GM23248 (cell line): ENCODE results near the gene TRPM4. TPM values are rescaled to one million over a fixed set of nuclear protein-coding genes. Genes with fewer than 3 reads are reported as not detected.

Source experiments
- DNase-seq: peaks from one replicate; pipeline ENCODE4 v3.0.0-alpha.2; 2015
- H2AFZ ChIP-seq: fragments of 200-600 bp; sonication (generic); 2 replicates; pipeline ENCODE4 v1.6.1; 2016; ENCODE audit warnings: antibody characterized with exemption
- H3F3A ChIP-seq: fragments of 200-600 bp; sonication (generic); 2 replicates; pipeline ENCODE4 v1.6.1; 2016; ENCODE audit warnings: mild to moderate bottlenecking, antibody characterized with exemption, mixed run types; ENCODE audit not compliant: insufficient read depth
- H3K27ac ChIP-seq: fragments of 200-600 bp; sonication (generic); 2 replicates; pipeline ENCODE4 v1.5.1; 2016; ENCODE audit warnings: mild to moderate bottlenecking
- H3K27me3 ChIP-seq: fragments of 200-600 bp; sonication (generic); replicated peaks from 2 replicates; pipeline ENCODE4 v1.6.1; 2016; ENCODE audit warnings: mild to moderate bottlenecking; ENCODE audit not compliant: insufficient read depth
- H3K36me3 ChIP-seq: fragments of 200-600 bp; sonication (generic); 2 replicates; pipeline ENCODE4 v1.6.1; 2016; ENCODE audit warnings: low read depth, mild to moderate bottlenecking
- H3K4me1 ChIP-seq: fragments of 200-600 bp; sonication (generic); 2 replicates; pipeline ENCODE4 v1.6.1; 2016; ENCODE audit warnings: mild to moderate bottlenecking; ENCODE audit not compliant: insufficient read depth
- H3K4me2 ChIP-seq: fragments of 200-600 bp; sonication (generic); one replicate; pipeline ENCODE4 v1.6.1; 2016; ENCODE audit warnings: mild to moderate bottlenecking; ENCODE audit not compliant: unreplicated experiment
- H3K4me3 ChIP-seq: fragments of 200-600 bp; sonication (generic); 2 replicates; pipeline ENCODE4 v1.5.1; 2016; ENCODE audit warnings: mild to moderate bottlenecking
- H3K79me2 ChIP-seq: fragments of 200-600 bp; sonication (generic); 2 replicates; pipeline ENCODE4 v1.6.1; 2016; ENCODE audit warnings: mild to moderate bottlenecking; ENCODE audit not compliant: insufficient read depth
- H3K9ac ChIP-seq: fragments of 200-600 bp; sonication (generic); 2 replicates; pipeline ENCODE4 v1.6.1; 2016; ENCODE audit warnings: mild to moderate bottlenecking
- H3K9me2 ChIP-seq: fragments of 200-600 bp; sonication (generic); 2 replicates; pipeline ENCODE4 v1.6.1; 2016; ENCODE audit warnings: mixed run types, mild to moderate bottlenecking, moderate library complexity; ENCODE audit not compliant: insufficient read depth
- H3K9me3 ChIP-seq: fragments of 200-600 bp; sonication (generic); one replicate; pipeline ENCODE4 v1.6.1; 2017; ENCODE audit warnings: low read depth
- H4K20me1 ChIP-seq: fragments of 200-600 bp; sonication (generic); 2 replicates; pipeline ENCODE4 v1.6.0; 2016; ENCODE audit not compliant: insufficient read depth
- EZH2 ChIP-seq: fragments of 200-600 bp; sonication (generic); IDR thresholded peaks from 2 replicates; pipeline ENCODE4 v1.6.1; 2018; ENCODE audit warnings: antibody characterized with exemption, mild to moderate bottlenecking; ENCODE audit not compliant: insufficient read depth, poor library complexity, severe bottlenecking
- EZH2phosphoT487 ChIP-seq: fragments of 200-600 bp; sonication (generic); IDR thresholded peaks from 2 replicates; pipeline ENCODE4 v1.6.1; 2018; ENCODE audit warnings: antibody characterized with exemption, moderate library complexity, mild to moderate bottlenecking, low read depth; ENCODE audit not compliant: insufficient read depth
- WGBS, 2 experiments: methylation state at CpG; one replicate each; pipeline ENCODE4 v1.1.6; 2015 to 2017; ENCODE audit warnings: low lambda C conversion rate in 2 of 2, low coverage in 1 of 2; ENCODE audit errors: missing lambda C conversion rate in 2 of 2; 5-methylcytosine and 5-hydroxymethylcytosine counted together
- in situ Hi-C: fragments of 300-500 bp; cut with MboI; formaldehyde crosslinking; loops from 2 replicates; pipeline ENCODE4 v1.15.0; 2020
- polyA plus RNA-seq: library from polyadenylated mRNA; unstranded; fragments of >200 nt; fragmentation: Nextera tagmentation; extraction: Ambion mirVana; gene quantifications from 2 replicates; pipeline ENCODE4 v1.2.1, GENCODE V29; 2016
- total RNA-seq: library from RNA; depleted of rRNA; stranded (reverse); fragments of >200 nt; shearing (Covaris generic); gene quantifications from 2 replicates; pipeline ENCODE4 v1.2.3, GENCODE V29; 2014

The TRPM4 gene
- total and polyA plus RNA-seq, 2 experiments from 2014 or later: 18.4 to 20.1 TPM

DNA sequence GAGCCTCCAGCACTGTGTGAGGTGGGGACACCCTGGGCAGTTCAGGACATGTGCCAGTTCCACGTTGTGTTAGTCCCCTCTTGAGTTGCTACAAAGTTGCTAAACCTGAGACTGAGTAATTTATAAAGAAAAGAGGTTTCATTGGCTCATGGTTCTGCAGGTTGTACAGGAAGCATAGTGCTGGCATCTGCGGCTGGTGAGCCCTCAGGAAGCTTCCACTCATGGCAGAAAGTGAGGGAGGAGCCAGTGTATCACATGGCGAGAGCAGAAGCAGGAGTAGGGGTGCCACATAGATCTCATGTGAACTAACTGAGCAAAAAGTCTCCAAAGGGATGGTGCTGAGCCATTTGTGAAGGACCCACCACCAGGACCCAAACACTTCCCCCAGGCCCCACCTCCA lies 33.2 kb downstream of the TRPM4 start:
- H3K9me3 ChIP-seq: no peaks in the 10 kb centered on the region
- H3K4me2 ChIP-seq: no peak overlapping the region
- H2AFZ ChIP-seq: no peak overlapping the region
- 91 to 93% methylated on average over 3 of the region's 3 CpGs for WGBS, 2 experiments
- no peaks in the 10 kb centered on the region for H3F3A ChIP-seq
- no peaks in the 10 kb centered on the region for H3K27me3 ChIP-seq
- H3K9me2 ChIP-seq: no peaks in the 10 kb centered on the region
- H3K36me3 ChIP-seq: peaks cover 32% of the 10 kb centered on the region; the same call in 1 of the 2 replicates
- in situ Hi-C loops: no loop called here
- DNase-seq: no peak
- no peak overlapping the region for H3K4me3 ChIP-seq
- no peak overlapping the region for H3K9ac ChIP-seq
- H3K79me2 ChIP-seq: no peaks in the 10 kb centered on the region
- no peaks in the 10 kb centered on the region for H4K20me1 ChIP-seq
- TF ChIP-seq EZH2phosphoT487 (no peak), EZH2 (no peak)
- H3K27ac ChIP-seq: no peak overlapping the region
- no peaks in the 10 kb centered on the region for H3K4me1 ChIP-seq

DNA sequence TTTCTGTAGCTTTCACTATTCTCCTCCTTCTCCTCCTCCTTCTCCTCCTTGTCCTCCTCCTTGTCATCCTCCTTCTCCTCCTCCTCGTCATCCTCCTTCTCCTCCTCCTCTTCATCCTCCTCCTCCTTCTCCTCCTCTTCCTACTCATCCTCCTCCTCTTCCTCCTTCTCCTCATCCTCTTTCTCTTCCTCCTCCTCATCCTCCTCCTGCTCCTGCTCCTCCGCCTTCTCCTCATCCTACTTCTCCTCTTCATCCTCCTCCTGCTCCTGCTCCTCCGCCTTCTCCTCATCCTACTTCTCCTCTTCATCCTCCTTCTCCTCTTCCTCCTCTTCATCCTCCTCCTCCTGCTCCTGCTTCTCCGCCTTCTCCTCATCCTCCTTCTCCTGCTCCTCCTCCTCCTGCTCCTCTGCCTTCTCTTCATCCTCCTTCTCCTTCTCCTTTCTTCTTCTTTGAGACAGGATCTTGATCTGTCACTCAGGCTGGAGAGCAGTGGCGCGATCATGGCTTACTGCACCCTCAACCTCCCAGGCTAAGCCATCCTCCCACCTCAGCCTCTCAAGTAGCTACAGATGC lies 36.3 kb downstream of the TRPM4 start:
- TF ChIP-seq EZH2phosphoT487 (no peak), EZH2 (no peak)
- 0 out of 2 replicates have a peak, but pooled peaks cover 9% of the 10 kb centered on the region for H3F3A ChIP-seq
- 96% methylated on average over 6 of the region's 6 CpGs for WGBS, 2 experiments
- H3K4me3 ChIP-seq: no peak overlapping the region
- no peak for DNase-seq
- no peaks in the 10 kb centered on the region for H4K20me1 ChIP-seq
- no peaks in the 10 kb centered on the region for H3K9me2 ChIP-seq
- H3K9ac ChIP-seq: no peak overlapping the region
- H3K79me2 ChIP-seq: no peaks in the 10 kb centered on the region
- no peak overlapping the region for H3K27ac ChIP-seq
- in situ Hi-C loops: no loop called here
- peaks cover 4% of the 10 kb centered on the region; the same call in 1 of the 2 replicates for H3K4me1 ChIP-seq
- H3K36me3 ChIP-seq: peaks cover 28% of the 10 kb centered on the region; the same call in 1 of the 2 replicates
- no peak overlapping the region for H3K4me2 ChIP-seq
- no peaks in the 10 kb centered on the region for H3K9me3 ChIP-seq
- no peaks in the 10 kb centered on the region for H3K27me3 ChIP-seq
- no peak overlapping the region for H2AFZ ChIP-seq

GRCh38 chr19:49194408-49194807 lies 36.8 kb downstream of the TRPM4 start:
- Histone ChIP-seq H3K9me3 (no peaks in the 10 kb centered on the region), H3K36me3 (peaks cover 24% of the 10 kb centered on the region; the same call in 1 of the 2 replicates), H3F3A (0 out of 2 replicates have a peak, but pooled peaks cover 11% of the 10 kb centered on the region), H3K9ac (no peak overlapping the region), H3K4me3 (no peak overlapping the region), H3K4me1 (peaks cover 4% of the 10 kb centered on the region; the same call in 1 of the 2 replicates), H4K20me1 (no peaks in the 10 kb centered on the region), H3K27ac (no peak overlapping the region), H2AFZ (no peak overlapping the region), H3K79me2 (no peaks in the 10 kb centered on the region), H3K27me3 (no peaks in the 10 kb centered on the region), H3K9me2 (no peaks in the 10 kb centered on the region), H3K4me2 (no peak overlapping the region)
- TF ChIP-seq EZH2phosphoT487 (no peak), EZH2 (no peak)
- in situ Hi-C loops: no loop called here
- 82 to 88% methylated on average over 3 to 4 of the region's 4 CpGs for WGBS, 2 experiments
- DNase-seq: no peak

DNA sequence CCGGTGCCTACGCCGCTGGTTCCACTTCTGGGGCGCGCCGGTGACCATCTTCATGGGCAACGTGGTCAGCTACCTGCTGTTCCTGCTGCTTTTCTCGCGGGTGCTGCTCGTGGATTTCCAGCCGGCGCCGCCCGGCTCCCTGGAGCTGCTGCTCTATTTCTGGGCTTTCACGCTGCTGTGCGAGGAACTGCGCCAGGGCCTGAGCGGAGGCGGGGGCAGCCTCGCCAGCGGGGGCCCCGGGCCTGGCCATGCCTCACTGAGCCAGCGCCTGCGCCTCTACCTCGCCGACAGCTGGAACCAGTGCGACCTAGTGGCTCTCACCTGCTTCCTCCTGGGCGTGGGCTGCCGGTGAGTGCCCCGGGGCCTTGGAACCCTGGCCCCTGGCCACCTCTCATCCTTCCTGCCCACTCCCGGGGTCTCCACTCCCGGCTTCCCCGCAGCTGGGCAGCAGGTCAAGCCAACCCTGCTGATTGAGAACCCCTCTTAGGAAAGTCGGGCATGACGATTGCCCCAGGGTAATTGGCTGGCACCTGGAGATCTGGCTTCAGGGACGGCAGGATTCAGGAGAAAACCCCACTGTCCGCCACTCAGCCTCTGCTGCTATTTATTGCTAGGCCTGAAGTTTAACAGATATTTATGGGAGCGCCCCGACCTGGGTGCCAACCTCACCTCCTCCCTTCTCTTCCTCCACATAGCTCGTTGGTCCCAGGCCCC lies 39.1 kb downstream of the TRPM4 start:
- WGBS, 2 experiments: 87 to 88% methylated on average over 38 to 39 of the region's 40 CpGs

More for the DNA sequence above, 39.1 kb downstream of the TRPM4 start:
- Histone ChIP-seq H3K4me3 (no peak overlapping the region), H3F3A (peaks cover 11% of the 10 kb centered on the region; the same call in 1 of the 2 replicates), H2AFZ (no peak overlapping the region), H4K20me1 (no peaks in the 10 kb centered on the region), H3K9me3 (no peaks in the 10 kb centered on the region), H3K27ac (no peak overlapping the region), H3K9ac (no peak overlapping the region), H3K36me3 (peaks cover 17% of the 10 kb centered on the region), H3K4me2 (no peak overlapping the region), H3K27me3 (no peaks in the 10 kb centered on the region), H3K79me2 (no peaks in the 10 kb centered on the region), H3K9me2 (no peaks in the 10 kb centered on the region), H3K4me1 (peaks cover 4% of the 10 kb centered on the region; the same call in 1 of the 2 replicates)
- TF ChIP-seq EZH2phosphoT487 (no peak), EZH2 (no peak)
- DNase-seq: no peak
- in situ Hi-C loops: no loop called here
